ENCODE measurements around the gene NR1H4. TPM values are rescaled to one million over a fixed set of nuclear protein-coding genes. Genes with fewer than 3 reads are reported as not detected.
A peak's percentile ranks its signal among the peaks of the same experiment; 100 is the strongest.
"Not testable (repeated sequence)": the region's sequence is repeated elsewhere in the genome, so short reads cannot be mapped to it uniquely, and the experiment has no call there.

The NR1H4 gene
- total RNA-seq, 1 experiment from 2014 or later, result not detected

GRCh38 chr12:100566887-100567637 lies 93.4 kb downstream of the NR1H4 start:
- DNase-seq (ENCODE audit: low read depth), result no peak

GRCh38 chr12:100567945-100568344 lies 94.3 kb downstream of the NR1H4 start:
- no peak for DNase-seq (ENCODE audit: low read depth)

- DNase-seq (ENCODE audit: low read depth), result no peak
These were observed 98.5 kb downstream of the NR1H4 start for GRCh38 chr12:100572184-100572583.

DNA sequence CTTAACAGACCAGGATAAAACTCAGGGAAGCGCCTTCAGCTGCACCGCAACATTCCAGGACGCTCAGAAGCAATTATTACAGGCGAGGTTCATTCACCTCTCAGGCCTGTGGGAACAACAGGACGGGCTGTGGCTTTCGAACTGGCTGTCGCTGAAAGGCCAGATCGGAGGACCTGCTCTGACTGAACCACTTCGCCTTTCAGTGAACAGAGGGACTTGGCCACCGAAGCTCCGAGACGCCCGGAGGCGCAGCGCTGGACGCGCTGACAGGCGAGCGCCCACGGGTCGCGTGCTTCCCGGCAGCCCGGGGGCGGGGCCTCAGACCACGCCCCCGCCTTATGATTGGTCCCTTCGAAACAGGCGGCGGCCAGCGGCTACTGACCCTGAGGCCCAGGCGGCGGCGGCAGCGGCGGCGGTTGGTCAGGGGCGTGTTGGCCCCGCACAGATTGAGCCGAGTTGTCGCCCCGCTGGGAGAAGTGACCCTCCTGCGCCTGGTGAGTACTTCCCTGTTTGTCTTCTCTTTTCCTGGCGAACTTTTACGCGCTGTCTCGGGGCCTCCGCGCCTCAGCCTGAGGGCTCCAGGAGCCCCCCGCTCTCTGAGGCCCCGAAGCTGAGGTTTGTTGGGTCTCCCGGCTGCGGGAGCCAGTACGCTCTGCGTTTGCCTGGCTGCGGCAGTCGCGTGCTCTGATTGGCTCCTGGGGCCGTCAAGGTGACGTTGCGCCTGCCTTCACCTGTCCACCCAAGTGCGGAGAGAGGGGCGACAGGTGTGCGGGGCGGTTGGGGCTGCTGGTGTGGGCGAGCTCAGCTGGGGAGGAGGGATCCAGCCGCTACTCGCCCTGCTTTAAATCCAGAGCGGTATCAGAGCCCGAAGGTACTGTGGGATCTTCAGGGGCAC lies 99.9 kb downstream of the NR1H4 start, which contains the start of gene GAS2L3:
Gene GAS2L3 (plus strand): TSS at position 393 of the 895 bp plus-strand sequence. CDS start 21,221 bp downstream, outside the sequence.
- peak; percentile 93 for DNase-seq (ENCODE audit: low read depth)

GRCh38 chr12:100574187-100575074 lies 100.8 kb downstream of the NR1H4 start:
- DNase-seq (ENCODE audit: low read depth), result peak; percentile 56

- DNase-seq (ENCODE audit: low read depth), result peak; percentile 64
These were observed 102.8 kb downstream of the NR1H4 start for GRCh38 chr12:100576331-100577036.

GRCh38 chr12:100578923-100579322 lies 105.3 kb downstream of the NR1H4 start:
- no peak for DNase-seq (ENCODE audit: low read depth)

DNA sequence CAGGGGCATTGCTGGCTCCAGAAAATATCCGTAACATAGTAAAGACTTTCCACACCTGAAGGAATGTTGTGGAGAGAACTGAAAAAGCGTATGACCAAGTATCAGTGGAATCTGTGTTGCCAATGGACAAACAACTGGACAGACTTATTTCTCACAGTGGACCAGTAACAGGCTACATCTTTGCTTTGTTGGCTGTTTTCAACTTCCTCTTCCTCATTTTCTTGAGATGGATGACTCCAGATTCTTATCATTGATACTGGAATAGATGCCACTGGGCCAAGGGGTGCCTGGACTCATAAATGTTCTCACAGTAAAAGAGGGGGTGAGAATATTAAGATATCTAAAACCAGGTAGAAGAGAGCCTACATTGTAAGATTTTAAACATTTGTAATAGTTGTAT lies 106.2 kb downstream of the NR1H4 start:
- no peak for DNase-seq (ENCODE audit: low read depth)

GRCh38 chr12:100584256-100584655 lies 110.6 kb downstream of the NR1H4 start:
- no peak for DNase-seq (ENCODE audit: low read depth)

GRCh38 chr12:100591979-100592378 lies 118.3 kb downstream of the NR1H4 start:
- no peak for DNase-seq (ENCODE audit: low read depth)

DNA sequence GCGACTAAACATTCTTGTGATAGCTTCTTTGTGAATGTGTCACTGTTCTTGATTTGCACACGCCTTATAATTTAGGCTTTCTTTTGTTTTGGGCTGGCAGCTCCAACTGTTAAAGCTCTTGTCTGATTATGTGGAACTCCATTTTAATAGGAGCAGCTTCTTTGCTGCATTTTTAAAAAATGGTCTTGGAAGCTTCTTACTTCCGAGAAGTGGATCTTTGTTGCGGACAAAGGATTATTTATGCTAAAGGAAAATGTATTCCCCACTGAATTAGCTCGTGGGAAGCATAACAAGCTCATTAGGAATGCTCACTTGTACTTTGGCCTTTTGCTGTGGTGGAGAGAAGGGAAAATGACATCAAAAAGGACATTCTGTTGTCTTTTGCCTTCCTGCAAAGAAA lies 119.8 kb downstream of the NR1H4 start:
- DNase-seq (ENCODE audit: low read depth), result no peak

- DNase-seq (ENCODE audit: low read depth), result no peak
These were observed 128.0 kb downstream of the NR1H4 start for GRCh38 chr12:100601626-100602025.

GRCh38 chr12:100602997-100603396 lies 129.3 kb downstream of the NR1H4 start:
- DNase-seq (ENCODE audit: low read depth), result not testable (repeated sequence)

DNA sequence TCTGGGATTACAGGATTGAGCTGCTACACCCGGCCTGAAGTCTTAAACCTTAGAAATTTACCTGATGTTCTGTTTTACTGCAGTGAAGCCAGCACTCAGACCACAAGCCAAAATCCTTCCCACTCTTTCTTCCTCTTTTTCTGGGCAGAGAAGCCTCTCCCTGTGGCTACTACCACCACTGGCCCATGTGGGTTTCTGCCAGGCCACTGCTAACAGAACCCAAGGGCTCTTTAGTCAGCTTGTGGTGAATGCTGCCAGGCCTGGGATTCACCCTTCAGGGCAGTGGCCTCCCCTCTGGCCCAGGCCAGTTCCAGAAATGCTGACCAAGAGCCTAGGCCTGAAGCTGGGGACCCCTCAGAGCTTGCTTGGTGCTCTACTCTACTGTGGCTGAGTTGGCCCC lies 135.1 kb downstream of the NR1H4 start:
- DNase-seq (ENCODE audit: low read depth), result no peak

DNA sequence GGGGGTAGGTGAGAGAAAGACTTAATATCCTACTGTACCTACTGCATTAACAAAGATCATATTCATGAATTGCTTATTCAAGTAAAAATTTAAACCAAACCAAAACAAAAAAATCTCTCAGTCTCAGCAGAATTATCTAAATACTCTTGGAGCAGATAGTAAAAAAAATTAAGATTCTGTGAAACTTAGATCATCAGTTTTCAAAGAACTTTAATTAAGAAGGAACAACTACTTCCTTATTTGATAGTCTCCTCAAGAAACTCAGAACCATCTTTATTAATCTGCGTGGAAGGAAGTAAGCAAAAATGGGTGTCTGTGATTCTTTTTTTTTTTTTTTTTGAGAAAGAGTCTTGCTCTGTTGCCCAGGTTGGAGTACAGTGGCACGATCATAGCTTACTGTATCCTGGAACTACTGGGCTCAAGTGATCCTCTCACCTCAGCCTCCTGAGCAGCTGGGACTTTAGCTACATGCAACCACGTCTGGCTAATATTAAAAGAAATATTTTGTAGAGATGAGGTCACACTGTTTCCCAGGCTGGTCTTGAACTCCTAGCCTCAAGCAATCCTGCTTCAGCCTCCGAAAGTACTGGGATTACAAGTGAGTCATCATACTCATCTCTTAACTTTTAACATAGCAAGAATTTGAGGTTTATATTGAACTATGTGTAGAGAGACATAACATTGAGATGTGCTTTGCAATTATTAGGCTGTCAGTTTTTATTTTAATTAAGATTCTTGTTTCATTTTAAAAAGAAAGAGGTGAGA lies 137.2 kb downstream of the NR1H4 start:
- DNase-seq (ENCODE audit: low read depth), result no peak

DNA sequence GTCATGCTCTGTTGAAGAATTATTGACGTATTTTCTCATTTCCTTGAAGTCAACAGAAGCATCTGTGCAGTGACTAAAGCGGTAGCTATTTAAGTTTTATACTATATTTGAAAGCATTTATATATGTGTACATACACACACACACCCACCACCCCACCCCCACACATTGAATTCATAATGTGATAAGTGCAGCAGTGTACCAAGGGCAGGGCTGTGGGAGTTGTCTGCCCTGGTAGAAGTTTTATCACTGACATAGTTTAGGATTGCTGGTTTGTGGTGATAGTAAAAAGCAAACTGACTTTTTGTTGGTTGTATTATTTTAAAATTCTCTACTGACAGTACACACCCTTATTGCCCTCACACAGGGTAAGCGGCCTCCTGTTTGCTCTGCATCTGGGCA lies 138.9 kb downstream of the NR1H4 start:
- no peak for DNase-seq (ENCODE audit: low read depth)
